ENCODE results near the gene GFI1.

DNA sequence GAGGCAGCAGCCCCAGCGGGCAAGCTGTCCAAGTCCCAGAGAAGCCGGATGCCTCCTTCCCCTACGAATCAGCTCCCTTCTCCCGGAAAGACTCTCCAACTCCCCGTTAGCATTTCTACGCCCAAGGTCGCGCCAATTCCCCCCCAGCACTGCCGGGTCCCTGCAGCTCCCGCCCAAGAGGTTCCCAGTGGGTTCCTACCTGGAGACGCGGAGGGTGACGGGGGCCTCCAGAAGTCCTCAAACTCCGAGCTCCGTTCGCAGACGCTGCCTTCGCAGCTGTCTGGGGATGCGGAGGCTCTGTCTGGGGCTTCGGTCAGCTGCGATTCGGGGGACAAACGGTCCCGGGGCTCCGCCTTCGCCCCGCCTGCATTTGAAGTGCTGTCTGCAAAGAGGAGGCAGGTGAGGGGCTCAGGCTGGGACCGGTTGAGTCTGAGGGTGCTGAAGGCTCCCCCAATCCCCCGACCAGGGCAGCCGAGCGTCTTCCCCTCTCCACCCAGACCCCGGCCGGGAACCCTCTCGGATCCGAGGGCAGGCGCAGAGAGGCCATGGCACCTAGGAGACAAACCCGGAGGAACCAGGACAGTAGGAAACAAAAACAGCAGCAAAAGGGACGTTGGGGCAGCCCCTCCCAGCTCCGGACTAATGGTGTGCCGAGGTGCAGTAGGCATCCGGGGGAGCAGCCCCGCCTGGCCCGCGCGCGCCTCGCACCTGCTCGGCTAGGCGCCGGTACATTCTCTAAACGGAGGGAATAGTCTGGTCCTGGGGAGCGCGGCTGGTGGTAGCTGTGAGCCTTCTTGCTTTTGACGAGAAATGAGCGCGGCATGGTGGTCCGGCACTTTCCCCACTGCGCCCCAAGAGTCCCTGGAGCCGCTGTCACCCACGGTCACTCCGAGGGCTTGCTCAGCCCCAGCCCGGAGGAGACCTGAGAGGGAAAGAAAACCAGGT lies 3.8 kb downstream of the GFI1 start:
- TF ChIP-seq, protein P1, sequence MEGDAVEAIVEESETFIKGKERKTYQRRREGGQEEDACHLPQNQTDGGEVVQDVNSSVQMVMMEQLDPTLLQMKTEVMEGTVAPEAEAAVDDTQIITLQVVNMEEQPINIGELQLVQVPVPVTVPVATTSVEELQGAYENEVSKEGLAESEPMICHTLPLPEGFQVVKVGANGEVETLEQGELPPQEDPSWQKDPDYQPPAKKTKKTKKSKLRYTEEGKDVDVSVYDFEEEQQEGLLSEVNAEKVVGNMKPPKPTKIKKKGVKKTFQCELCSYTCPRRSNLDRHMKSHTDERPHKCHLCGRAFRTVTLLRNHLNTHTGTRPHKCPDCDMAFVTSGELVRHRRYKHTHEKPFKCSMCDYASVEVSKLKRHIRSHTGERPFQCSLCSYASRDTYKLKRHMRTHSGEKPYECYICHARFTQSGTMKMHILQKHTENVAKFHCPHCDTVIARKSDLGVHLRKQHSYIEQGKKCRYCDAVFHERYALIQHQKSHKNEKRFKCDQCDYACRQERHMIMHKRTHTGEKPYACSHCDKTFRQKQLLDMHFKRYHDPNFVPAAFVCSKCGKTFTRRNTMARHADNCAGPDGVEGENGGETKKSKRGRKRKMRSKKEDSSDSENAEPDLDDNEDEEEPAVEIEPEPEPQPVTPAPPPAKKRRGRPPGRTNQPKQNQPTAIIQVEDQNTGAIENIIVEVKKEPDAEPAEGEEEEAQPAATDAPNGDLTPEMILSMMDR (IDR thresholded peaks at IDR 0.05), result no peak
- TF ChIP-seq POLR2A (IDR thresholded peaks at IDR 0.05), result no peak
- TF ChIP-seq POLR2AphosphoS5 (IDR thresholded peaks at IDR 0.05), result no peak
- TF ChIP-seq EP300 (IDR thresholded peaks at IDR 0.05), result no peak
